Hypothalamus (tissue), 51 donors: Measurements from ENCODE around the gene TRIP10.

Experiments used
- DNase-seq, 51 donors: peaks; one replicate each; lab custom pipeline; 2025; lab: John Stamatoyannopoulos, UW

TRIP10 gene

GRCh38 chr19:6723108-6723618 is 16.3 kb upstream of the TRIP10 start:
- no peak for DNase-seq

GRCh38 chr19:6723738-6724137 is 15.7 kb upstream of the TRIP10 start:
- DNase-seq = peak in 2 of 51 donors; percentile 1 to 29

- no peak for DNase-seq
Observed at GRCh38 chr19:6724631-6725492, 14.6 kb upstream of the TRIP10 start.

DNA sequence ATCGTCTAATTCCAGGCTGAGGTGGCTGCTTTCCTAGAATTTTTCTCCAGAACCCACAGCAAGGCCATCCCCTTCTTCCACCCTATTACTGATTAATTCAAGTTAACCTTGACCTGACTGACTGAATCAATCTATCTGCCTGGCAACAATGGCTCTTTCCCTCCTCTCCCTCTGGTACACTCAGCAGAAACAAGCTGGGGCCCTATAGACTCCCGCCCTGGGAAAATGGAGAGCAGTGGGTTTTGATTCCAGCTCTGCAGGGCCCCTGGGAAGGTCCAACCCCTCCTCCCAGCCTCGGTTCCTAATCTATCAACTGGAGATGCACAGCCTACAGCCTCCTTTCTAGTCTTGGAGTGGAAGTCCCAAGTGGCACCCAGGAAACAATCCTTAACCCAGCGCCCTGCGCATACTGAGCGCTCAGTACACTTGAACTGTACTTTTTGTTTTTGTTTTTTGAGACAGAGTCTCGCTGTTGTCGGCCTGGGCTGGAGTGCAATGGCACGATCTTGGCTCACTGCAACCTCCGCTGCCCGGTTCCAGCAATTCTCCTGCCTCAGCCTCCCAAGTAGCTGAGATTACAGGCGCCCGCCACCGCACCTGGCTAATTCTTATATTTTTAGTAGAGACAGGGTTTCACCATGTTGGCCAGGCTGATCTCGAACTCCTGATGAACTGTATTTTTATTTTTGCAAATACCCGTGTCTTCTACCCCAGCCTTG is 13.8 kb upstream of the TRIP10 start:
- no peak for DNase-seq

GRCh38 chr19:6728346-6728745 is 11.1 kb upstream of the TRIP10 start:
- peak in 15 of 51 donors; percentile 5 to 38 (median 18) for DNase-seq

GRCh38 chr19:6729573-6730152 is 9.8 kb upstream of the TRIP10 start:
- DNase-seq = no peak

DNA sequence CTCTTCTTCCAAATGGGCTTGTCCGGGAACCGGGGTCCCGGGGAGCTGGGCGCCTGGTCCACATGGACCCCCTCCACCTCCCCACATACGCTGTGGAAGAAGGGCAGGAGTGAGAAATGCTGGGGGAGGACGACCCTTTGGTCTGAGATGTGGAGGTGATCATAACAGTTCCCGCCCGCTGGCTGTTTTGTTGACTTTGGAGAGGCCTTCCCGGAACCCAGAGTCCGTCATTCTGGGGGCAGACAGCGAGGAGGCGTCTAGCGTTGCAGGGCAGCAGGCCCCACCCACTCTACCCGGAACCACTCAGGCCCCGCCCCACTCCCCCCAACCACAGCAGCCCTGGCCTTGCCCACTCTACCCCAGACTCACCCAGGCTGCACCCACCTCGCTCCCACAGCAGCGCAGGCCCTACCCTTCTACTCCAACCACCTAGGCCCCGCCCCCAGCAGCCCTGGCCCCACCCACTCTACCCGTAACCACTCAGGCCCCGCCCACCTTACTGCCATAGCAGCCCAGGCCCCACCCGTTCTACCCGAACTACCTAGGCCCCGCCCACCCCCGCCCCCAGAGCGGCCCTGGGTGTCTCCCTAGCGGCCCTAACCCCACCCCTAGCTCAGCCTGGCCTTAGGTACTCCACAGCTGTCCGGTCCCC is 9.2 kb upstream of the TRIP10 start:
- DNase-seq = peak in 40 of 51 donors; percentile 4 to 76 (median 45)

GRCh38 chr19:6730941-6731670 is 8.4 kb upstream of the TRIP10 start:
- DNase-seq = no peak

DNA sequence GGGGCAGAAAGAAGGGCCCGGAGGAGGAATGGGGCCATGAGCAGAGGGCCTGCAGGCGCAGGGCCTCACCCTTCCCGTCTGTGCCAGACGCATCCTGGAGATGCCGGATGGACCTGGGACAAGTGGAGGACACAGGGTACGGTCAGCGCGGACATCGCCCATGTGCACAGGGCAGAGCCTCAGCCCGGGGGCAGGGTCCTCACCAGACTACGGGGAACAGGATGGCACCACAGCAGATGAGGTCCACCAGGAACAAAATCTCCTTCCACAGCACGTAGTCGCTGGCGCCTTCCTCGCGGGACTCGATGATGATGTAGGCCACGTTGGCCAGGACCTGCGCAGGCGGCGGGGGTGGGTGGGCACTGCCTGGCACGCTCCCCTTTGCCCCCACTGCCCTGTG is 7.7 kb upstream of the TRIP10 start:
- DNase-seq = no peak

DNA sequence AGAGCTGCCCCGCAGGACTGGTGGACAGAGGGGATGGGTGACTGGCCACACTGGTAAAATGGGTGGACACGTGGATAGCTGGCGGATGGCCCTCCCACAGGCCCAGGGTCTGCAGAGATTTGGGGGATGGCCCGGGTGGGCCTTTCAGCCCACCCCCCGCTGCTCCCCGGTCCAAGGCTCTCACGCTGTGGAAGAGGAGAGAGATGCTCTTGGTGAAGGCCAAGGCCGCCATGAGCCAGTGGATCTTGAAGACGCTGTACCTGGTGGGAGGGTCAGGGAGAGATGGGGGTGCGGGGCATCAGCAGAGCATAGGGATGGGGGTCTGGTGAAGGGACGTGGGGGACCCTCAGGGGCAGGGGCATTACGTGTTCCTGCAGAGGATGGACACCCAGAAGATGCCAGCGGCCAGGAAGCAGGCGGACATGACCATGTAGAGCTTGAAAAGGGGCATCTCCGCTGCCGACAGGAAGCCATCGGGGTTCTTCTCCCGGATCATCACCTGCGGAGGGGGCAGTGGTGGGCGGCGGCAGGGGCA is 6.6 kb upstream of the TRIP10 start:
- no peak for DNase-seq

- DNase-seq = no peak
Observed at GRCh38 chr19:6733338-6734095, 6.0 kb upstream of the TRIP10 start.

DNA sequence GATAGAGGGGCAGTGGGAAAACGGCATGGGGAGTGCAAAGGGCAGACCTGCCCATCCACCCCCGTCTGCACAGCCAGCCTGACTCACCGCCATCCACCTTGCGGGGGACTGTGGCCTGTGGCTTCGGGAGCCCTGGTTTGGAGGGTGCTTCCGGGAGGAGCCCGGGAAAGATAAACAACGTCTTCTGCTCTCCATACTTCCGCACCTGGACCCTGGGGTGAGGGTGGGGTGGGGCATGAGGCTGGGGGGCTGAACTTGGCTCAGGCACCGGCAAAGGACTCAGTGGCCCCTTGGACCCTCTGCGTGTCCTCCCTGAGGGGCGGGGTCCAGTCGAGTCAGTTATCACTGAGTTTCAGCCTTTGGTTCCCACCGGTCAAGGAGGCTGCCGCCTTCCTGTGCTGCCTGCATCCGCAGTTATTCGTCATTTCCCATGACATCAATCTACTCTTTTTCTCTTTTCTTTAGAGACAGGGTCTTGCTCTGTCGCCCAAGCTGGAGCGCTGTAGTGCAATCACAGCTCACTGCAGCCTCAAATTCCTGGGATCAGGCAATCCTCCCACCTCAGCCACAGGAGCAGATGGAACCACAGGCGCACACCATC is 5.3 kb upstream of the TRIP10 start:
- DNase-seq = no peak

DNA sequence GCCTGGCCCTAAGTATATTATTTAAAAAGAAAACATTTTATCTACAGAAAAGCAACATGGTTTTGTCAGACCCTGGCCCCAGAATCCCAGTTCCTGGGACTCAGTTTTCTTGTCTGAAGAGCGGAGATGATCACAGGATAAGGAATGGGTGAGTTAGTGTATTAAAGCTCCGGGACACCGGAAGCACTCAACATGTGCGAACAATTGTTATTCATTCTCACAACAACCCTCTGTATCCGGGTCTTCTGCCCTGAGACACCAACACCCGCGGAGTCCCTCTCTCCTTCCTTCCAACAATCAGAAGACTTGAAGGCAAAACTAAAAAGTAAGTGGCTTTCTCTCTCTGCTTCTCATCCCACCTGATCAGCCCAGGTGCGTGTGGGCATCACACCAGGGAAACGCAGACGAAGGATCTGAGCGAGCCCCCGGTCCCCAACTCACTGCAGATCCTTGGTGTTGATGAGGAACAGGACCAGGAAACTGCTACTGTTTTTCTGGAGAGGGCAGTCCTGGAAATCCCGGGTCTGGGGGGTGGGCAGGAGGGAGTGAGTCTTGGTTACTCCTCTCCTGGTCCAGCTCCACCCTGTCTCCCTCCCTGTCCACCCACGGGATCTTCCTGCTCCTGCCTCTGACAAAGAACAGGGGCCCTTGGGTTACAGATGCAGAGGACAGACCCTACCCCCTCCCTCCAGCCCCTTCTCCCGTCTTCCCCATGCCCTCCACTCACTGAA is 4.1 kb upstream of the TRIP10 start:
- no peak for DNase-seq

DNA sequence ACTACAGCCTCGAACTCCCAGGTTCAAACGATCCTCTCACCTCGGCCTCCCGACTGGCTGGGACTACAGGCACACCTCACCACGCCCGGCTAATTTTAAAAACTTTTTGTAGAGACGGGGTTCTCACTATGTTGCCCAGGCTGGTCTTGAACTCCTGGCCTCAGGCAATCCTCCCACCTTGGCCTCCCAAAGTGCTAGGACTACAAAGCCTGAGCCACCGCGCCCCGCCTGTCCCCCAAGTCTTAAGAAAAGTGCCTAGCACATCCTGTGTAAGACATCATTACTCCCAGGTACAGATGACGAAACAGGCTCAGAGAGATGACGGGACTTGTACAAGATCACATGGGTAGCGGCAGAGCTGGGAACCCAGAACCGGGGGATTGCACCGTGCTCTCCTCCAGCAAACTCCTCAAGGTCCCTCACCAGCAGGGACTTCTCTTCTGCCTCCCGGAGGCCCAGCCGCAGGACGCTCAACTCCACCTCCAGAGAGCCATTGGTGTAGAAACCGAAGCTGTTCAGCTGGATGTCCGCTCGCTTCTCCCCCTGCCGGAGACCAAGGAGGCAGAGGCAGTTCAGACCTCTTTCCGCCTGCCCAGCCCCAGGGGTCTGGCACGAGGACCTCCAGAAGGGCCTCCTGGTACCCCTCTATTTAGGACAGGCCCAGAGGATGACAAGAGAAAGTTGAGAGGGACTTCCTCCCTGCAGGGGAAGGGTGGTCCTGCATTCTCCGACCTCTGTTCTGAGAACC is 3.1 kb upstream of the TRIP10 start:
- peak in 43 of 51 donors; percentile 10 to 71 (median 45) for DNase-seq

DNA sequence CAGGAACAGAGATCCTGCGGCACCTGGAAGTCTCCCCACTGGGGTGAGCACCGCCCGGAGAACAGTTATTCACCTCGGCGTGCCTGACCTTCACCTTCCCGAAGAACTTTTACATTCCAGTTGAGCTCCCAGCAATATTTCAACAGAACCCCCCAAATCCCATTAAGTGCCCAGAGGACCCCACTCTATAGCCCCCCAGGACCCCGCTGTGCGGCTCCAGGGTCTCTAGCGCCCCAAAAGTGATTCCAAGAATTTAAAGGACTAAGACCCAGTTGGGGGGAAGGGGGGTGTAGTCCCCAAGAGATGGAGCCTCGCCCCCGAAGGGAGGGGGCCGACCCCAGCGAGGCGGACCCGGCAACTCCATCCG is 2.6 kb upstream of the TRIP10 start:
- peak in 5 of 51 donors; percentile 51 to 86 (median 61) for DNase-seq

GRCh38 chr19:6737284-6737872 is 2.1 kb upstream of the TRIP10 start, which contains the start of gene GPR108:
GPR108 (minus strand) TSS chr19:6737580; CDS start chr19:6737576, 4 bp downstream.
- DNase-seq = peak; percentile 95 to 100 (median 99)
